Ecto neural progenitor cell (in vitro differentiated cells): ENCODE results near the gene MYO1C.
"Not testable (repeated sequence)": the region's sequence is repeated elsewhere in the genome, so short reads cannot be mapped to it uniquely, and the experiment has no call there.

Experiments
- DNase-seq: peaks from one replicate; pipeline ENCODE4 v3.0.0-alpha.2; 2018; ENCODE audit warnings: low spot score

The MYO1C gene

DNA sequence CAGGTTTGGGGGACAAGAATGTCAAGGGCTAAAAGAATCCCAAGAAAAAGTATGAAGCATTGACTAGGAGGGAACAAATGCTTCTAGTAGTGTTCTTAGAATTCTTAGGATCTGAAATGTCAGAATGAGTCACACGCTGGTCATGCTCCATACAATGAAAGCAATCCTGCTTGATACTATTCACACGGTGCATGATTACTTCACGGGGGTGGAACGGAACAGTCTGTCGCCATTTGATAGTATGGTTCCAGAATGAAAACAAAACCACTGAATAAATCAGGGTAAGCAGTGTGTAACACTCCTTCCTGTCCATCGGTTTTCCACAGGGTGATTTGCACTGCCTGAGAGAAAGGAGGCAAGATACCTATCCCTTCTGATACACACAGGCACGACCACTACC lies 69.6 kb downstream of the MYO1C start:
- no peak for DNase-seq

DNA sequence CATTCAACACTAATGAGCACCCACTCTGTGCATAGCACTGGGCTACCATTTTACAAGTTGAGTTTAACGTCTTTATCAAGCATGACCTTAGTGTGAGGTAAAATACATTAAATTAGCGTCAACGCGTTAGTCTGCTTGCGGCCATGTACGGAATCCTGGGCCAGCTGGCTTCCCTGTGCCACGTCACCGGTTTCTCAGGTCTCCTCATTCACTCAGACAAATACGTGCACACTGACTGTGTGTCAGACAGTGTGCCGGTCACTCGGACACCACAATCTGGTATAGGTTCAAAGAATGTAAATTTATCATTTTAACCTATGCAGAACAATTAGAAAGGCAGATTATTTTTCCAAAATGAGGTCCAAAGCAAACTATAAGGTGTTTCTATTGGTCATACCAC lies 71.0 kb downstream of the MYO1C start:
- DNase-seq: no peak

DNA sequence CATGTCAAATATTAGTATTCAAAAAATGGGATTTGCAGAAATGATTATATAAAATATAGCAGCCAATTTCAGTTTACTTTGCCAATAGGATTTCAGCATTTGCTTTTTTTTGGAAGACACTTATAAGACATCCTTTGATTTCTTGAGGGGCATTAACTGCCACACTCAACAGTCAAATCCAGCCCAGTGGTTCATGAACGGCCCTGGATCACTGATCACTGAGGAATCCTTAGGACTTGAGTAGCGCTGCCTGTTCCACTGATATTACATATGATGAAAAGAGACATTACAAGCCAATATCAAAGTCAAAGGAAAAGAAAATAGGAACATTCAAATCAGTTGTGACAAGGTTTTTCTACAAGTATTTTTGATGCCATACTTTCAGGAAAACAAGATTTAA lies 71.5 kb downstream of the MYO1C start:
- no peak for DNase-seq

DNA sequence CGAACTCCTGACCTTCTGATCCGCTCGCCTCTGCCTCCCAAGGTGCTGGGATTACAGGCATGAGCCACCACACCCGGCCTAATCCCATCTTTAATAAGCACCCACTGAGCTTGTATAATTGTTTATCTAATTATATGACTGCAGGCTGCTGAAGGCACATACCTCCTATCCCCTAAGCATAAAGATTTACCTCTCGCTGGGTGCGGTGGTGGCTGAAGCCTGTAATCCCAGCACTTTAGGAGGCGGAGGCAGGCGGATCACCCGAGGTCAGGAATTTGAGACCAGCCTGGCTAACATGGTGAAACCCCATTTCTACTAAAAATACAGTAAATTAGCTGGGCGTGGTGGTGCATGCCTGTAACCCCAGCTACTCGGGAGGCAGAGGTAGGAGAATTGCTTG lies 72.3 kb downstream of the MYO1C start:
- no peak for DNase-seq

DNA sequence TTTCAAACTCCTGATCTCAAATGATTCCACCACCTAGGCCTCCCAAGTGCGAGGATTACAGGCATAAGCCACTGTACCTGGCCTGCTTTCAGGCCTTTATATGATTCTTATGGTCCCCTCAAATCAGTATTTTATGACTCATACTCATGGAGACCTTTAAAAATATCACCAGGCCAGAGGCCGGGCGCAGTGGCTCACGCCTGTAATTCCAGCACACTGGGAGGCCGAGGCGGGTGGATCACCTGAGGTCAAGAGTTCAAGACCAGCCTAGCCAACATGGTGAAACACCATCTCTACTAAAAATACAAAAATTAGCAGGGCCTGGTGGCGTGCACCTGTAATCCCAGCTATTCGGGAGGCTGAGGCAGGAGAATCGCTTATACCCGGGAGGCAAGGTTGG lies 74.0 kb downstream of the MYO1C start:
- not testable (repeated sequence) for DNase-seq

DNA sequence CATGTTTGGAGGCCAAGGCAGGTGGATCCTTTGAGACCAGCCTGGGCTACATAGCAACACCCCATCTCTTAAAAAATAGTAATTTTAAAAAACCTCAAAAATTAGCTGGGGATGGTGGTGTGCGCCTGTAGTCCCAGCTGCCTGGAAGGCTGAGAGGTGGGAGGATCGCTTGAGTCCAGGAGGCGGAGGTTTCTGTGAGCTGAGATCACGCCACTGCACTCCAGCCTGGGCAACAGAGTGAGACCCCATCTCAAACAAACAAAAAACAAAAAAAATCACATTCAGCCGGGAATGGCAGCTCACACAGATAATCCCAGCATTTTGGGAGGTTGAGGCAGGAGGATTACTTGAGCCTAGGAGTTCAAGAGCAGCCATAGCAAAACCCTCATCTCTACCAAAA lies 76.1 kb downstream of the MYO1C start:
- no peak for DNase-seq

DNA sequence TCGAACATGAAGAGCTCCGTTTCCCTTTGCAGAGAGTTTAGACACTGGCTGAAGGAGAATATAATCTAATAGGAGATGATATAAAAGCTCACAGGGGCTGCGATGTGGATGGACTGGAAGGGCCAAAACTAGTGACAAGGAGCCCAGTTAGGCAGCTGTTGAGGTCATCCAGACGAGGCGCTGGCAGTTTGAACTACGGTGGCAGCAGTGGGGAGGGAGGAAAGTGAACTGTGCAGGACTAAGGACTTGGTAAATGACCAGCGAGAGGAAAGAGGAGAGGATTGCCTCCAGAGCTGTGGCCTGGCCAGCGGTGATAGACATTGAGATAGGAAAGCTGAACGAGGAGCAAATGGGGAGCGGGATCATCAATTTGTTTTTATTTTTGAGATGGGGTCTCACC lies 77.9 kb downstream of the MYO1C start:
- DNase-seq: no peak
